GM19025 (cell line): Measurements from ENCODE around the gene SNCAIP.
"Not testable (repeated sequence)": the region's sequence is repeated elsewhere in the genome, so short reads cannot be mapped to it uniquely, and the experiment has no call there.

Experiments used
- ATAC-seq: cut with Tn5 transposase; IDR thresholded peaks from one replicate; pipeline ENCODE4 v1.9.1; 2021; ENCODE audit warnings: mild to moderate bottlenecking, low read depth, moderate library complexity; ENCODE audit not compliant: unreplicated experiment

Gene SNCAIP

DNA sequence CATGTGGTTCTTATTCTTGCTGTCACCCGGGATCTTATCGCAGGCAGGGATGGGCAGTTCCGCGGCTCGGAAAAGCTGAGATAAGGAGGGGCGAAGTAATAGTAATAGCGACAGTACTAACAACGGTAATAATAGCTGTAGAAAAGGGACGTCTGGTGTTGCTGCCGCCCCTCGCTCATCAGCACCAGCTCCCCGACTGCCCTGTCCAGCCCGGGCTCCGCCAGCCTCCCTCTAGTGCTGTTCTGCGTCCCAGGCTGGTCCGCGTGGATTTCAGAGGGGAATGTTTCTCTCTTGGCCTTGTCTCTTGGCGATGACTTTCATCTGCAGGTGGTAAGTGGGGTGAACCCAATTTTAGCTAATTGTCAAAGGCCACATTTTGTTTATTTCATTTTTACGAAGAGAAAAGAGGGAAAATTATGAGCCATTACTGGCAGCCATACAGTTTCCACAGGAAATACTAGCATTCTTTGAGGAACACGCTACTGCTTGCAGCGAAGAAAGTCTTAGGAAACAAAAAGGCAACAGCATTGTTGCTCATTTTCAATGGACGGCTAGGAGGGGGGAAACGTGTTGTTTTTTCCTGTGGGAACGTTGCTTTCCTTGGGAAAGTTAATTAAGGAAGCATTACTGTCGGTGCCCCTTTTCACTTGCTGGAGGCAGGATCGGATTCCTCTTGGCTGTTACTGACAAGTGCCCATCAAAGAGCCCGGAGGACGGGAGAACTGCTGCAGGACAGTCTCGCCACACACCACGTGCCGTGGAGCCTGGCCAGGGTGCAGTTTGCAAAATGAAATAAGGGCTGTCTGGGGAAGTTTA lies 762 bp downstream of the SNCAIP start:
- no peak for ATAC-seq

DNA sequence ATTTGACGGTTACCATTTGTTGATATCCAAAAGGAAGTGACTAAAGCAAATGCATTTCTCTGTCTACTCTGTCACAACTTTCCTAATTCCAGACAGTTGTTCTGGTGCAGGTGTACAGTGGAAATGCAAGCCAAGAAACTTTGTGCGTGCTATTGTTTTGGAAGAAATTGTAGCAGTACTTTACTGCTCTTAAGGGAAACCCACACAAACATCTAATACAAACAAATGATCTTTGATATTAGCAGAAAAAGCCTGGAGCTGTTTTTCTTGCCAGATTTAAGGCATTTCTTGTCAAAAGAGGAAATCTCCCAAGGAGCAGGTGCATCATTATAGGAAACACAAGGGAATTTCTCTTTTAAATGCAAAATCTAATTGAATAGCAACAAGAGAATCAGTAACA lies 2.0 kb downstream of the SNCAIP start:
- no peak for ATAC-seq

DNA sequence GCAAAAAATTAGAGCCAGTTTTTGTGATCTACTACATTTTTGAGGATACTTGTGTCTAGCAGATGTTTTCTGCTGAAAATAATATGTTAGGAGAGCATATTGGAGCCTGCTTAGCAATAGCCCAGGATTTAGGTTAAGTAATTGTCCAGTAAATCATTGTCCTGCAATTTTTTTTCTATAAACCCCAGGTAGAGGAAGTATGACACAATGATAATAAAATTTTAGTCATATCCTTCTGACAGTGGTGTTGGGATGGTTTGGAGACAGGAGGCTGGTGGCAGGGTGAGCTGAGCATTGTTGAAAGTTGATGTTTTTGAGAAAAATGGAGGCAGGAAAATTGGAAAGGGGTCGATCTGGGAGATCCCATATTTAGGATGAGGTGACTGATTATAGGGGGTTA lies 3.5 kb downstream of the SNCAIP start:
- no peak for ATAC-seq

DNA sequence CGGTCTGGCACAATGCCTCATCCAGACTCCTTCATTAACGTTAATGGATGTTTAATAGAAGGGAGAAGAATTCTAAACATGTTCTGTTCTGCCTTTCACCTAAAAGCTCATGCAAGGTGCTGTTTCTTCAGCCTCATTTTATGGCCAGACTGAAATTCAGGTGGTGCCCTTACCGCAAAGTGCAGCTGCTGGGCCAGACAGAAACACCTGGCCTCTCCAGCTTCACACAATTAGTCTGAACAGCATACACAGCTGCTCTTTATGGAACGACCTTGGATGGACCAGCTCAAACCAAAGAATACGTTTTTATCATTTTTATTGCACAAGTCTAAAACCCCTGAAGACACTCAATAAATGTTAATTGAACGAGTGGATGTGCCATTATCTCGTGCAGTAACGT lies 4.6 kb downstream of the SNCAIP start:
- no peak for ATAC-seq

DNA sequence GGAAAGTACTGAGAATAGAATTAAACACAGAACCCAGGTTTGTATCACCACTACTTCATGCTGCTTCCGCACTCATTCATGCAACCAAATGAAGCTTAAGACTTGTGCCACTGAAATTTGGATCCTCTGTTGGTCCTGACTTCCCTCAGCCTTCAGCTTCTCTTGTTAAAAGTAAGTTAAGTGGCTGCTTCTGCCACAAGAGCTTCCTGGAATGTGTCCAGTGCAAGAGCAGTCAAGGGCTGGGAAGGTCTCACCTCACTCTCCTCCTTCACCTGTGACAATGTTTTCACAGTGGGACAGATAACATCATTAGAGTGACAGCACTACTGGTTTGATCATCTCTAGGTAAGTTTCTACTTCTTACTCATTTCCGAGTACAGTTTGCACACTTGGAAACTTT lies 7.9 kb downstream of the SNCAIP start:
- ATAC-seq = no peak

DNA sequence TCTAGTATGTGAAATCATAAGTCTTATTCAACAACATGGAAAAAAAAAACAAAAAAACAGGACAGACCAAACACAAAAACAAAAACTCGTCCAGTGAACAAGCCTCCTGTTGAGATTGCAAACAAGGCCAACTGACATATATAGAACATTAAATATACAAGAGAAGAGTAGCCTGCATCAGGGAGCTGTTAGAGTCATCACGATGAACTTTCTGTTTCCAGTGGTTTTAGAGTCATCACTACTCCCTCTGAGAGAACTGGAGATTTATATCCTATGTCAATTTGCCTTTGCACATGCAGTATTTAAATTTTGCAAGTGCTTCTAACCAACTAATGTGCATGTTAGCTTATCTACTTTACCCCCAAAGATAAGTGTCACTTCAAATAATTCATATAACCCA lies 9.9 kb downstream of the SNCAIP start:
- ATAC-seq = no peak

DNA sequence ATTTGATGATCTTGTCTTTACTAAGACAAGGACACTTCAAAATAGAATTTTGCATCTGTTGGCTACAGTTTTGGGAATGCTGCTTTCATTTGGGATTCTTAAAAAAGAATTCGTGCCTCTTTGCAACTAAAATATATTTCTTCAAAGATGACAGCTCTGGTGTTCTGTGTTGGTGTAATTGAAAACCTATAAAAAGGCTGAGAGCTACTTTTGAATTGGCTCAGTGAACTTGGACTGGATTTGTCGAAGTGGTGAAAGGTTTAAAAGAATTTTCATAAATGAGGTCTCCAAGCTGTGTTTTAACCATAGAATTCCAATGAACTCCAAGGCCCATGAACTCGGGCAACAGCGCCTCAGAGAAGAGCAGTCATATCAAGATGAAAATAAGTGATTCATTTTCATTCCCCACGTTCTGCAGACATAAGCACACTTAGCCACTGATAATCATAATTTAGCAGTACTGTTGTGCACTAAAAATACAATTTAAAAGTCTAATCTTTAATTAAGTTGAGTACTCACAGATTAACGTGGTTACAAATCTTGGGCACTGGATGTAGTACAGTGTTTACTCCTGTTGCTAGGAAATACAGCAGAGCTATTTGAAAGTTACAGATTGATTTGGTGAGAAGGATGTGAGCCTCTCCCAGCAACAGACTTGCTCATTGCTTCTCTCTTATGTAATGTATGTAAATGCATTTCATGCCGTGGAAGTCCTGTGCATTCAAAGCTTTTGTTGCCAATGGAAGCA lies 10.9 kb downstream of the SNCAIP start:
- ATAC-seq = no peak

DNA sequence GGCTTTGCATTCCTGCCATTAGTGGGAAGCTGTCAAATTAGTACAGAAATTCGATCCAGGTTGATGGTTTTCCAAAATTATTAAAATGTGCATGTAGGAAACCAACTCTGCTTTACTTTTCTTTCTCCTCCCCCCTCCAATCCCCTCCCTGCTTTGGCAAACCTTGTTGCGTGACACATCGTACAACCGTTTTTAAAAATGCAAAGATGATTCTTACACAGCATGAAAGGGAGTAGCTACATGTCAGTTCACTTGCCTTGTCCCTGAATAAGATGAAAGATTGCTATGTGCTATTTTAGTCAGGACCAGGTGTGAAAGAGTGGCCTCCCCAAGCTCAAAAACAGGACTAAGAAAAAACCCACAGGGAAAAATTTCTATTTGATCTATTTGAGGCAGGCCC lies 11.7 kb downstream of the SNCAIP start:
- no peak for ATAC-seq

DNA sequence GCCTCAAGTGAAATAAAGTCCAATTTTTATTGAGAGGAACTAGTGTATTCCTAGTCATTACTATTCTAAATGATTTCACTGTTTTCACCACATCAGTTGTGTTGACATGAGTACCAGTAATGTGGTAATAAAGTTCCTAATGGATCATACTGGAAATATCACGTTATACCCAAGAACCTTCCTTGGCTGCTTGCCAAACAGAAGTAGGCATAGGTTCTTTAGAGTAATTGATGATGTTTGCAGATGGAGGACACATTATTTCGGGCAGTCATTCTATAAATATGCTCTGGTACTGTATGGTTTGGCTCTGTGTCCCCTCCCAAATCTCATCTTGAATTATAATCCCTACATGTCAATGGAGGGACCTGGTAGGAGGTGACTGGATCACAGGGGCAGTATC lies 15.1 kb downstream of the SNCAIP start:
- ATAC-seq = no peak

DNA sequence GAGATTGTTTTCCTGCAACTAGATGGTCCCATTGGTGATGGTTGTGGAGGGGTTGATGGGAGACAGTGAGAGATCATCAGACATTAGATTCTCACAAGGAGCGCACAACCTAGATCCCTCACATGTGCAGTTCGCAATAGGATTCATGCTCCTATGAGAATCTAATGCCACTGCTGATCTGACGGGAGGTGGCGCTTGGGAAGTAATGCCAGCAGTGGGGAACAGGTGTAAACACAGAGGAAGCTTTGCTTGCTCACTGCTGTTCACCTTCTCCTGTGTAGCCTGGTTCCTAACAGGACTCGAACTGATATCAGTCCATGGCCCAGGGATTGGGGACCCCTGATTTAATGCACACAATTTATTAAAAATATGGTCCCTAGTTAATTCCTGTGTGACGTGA lies 18.8 kb downstream of the SNCAIP start:
- no peak for ATAC-seq

DNA sequence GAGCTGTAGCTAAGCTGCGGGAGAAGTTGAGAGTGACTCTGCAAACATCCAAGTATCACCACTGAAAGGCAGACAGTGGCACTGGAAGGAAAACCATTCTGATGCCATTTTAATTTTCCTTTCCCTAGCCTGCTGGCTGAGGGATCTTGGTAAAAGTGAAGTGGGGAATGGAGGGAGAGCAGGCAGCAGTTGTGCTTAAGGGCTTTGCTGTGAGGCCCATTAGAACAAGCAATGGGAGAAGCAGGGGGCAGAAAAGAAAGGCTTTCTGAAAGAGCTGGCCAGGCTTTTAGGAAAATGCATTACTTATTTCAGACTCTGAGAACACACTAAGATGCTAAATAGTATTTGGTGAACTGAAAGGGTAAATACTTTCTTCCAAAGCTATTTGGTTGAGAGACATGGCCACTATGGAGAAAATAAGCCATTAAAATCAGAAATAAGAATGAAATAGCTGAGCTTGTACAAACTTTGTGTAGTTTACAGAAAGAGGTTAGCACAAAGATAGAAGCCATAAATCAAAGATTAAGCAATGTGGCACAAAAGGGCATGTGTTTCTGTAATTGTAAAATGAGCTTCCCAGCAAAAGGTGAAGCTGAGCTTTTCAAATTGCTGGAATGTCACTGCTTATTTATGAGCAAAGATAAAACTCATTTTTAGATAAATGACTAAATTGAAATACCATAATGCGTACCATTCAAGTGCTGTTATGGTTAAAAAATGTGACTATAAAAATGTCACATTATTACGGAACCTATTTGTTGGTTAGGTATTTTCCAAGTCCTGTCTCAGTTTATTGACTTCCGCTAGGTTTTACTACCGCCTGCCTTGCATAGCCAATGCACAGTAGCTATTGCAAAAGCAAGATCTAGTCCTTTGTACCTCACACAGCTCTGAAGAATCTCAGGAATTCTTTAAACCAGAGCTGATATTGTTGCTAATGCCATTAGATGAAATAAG lies 20.8 kb downstream of the SNCAIP start:
- ATAC-seq = no peak

DNA sequence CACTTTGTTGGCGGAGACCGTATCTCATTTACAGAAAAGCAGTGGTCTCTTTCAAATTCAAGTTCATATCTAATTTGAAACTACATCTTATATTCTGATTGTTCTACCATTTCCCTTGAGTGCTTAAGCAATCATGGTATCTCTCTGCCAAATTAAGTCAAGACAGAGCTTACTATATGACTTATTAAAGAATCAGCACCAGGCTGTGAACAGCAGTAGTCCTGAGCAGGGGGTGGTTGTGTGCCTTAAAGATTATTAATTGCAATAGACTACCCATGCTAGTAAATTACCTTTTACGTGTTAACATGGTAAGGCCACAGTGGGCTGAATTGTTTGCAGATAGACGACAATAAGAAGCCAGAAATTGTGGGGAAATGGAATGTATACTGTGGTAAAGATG lies 21.5 kb downstream of the SNCAIP start:
- no peak for ATAC-seq

DNA sequence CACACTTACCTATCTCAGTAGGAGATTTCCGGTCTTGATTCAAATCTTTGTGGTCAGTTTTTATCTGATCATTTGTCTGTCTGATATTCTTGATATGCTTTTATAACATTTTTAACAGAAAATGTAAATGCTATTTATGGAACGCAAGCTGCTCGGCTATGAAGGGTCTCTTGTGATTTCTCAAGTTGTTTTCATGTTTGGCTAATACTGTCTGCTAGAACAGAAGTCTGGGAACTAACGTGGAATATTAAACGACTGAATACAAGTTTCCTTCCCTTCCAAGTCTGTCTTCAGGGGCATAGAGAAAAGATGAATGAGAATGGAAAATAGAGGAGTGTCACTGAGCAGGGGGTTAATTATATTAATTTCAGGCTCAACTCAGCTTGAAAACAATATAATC lies 27.6 kb downstream of the SNCAIP start:
- ATAC-seq = no peak

DNA sequence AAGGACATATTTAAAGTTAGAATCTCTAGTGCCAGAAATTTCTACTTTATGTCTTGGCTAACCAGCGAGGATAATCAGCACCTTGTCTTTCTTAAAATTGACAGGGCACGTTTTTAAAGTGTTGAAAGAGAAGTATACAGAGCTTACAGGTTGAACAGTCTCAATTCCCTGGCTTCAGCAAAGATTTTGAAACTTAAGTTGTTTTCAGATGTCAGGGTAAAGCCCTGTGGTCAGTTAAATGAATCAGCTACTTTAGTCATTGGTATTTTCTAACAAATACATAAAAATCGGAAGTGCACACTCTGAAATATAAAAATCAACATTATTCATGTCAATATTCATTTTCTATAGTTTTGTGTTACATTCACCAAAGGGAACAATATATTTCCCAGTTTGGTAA lies 29.1 kb downstream of the SNCAIP start:
- ATAC-seq = no peak

DNA sequence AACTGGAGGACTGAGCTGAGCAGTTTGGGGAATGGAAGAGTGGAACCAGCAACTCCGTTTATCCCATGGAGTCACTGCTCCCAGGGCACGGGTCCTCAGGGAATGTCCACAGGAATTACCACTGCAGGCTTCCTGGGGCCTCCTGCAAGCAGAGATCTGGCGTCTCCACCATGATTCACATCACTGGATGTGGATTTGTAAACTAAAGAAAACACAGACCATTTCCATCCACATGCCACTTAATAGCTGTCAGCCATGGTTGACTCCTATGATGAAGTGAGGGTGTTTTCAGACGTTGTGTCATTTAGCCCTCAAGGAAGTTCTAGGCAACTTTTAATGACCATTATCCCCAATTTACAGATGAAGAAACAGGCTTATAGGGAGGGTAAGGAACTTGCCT lies 30.2 kb downstream of the SNCAIP start:
- no peak for ATAC-seq

DNA sequence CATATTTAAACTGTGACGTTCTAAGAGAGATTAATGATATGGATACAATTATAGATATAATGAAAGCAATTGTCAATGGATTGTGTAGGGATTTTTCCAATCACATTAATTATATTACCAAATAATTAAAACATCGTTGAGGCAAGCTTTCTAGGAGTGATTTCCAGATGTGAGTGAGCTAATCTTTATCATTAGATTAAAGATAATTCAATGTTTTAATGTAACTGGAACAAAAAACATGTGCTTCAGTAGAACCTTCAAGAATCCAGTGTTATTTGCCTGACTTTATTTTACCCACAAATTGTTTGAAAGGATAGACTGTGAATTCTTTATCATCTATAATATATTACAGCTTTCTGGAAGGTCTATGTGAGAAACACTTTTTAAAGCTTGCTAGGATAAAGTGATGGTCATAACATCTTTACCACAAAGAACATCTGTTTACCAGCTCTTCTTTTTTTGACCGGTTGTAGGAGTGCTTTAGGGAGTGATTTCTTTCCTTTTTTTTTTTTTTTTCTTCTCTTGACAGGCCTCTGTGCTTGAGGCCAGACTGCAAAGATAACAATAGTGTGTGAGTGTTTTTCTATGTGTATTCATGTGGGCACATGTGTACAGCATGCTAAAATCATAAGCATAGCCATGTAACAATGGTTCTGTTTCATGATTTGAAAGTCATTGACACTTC lies 35.0 kb downstream of the SNCAIP start:
- no peak for ATAC-seq

DNA sequence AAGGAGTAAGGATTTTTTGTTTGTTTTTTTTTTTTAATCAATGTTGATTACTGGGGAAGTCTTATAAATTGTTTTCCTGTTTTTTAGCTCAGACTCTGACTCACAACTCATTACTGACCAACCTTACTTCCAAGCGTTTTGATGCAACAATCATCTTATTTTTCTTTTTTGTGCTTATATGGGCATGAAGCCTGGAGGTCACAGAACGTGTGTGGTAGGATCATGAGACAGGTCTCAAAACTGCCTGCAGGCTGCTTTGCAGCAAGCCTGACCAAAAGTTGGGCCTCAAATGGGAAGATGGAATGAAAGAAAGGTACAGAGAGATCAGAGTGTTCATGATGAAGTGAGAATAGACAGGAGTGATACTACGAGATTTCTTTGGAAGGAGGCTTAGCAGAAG lies 38.5 kb downstream of the SNCAIP start:
- ATAC-seq = no peak

DNA sequence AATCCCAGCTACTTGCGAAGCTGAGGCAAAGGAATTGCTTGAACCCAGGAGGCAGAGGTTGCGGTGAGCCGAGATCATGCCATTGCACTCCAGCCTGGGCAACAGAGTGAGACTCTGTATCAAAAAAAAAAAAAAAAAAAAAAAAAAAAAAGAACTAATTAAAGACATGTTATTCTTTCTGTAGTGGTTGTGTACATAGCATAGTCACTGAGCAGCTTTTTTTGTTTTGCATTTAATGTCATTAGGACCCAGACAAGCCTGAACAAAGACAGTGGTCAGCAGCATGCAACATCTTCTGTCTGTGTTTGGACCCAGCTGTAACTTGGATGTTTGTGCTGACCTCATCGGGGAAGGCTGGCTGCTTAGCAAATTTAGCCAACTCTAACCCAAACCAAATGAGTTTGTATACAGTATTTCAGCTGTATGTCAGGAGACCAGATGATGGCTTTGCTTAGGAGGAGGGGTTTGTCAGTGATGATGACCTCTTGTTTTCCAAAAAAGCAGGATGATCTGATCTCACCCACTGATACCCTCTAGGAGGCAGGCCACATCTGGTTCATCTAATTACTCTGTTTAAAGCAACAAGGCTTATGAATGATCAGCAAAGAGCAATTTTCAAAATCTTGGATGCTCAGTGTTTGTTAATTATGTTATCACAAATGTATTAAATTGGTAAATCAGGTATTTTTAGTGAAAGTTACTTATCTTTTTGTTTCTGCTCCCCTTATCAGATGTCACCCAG lies 39.5 kb downstream of the SNCAIP start:
- ATAC-seq = no peak

DNA sequence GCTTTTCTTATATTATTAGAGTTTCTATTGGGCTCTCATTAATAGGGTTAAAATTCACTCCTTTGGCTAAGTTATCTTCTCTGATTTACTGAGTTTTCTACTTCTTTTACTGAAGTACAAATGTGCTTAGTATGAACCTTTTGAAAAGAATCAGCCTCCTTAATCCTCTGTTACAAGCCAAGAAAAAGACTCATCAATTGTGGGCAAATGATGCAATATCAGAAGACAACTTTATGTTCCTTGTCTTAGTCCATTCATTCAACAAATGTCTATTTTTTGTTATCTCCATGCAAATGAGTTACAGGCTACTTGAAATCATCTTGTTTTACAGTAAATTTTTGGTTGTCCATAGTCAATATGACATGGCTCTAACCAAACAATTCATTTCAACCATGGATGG lies 40.3 kb downstream of the SNCAIP start:
- no peak for ATAC-seq

DNA sequence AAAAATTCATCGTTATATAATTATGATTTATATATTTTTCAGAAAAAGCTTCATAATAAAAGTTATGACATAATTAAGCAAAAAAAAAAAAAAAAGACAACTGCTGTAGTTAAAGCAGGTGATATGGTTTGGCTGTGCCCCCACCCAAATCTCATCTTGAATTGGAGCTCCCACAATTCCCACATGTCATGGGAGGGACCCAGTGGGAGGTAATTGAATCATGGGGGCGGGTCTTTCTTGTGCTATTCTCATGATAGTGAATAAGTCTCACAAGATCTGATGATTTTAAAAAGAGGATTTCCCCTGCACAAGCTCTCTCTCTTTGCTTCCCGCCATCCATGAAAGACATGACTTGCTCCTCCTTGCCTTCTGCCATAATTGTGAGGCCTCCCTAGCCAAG lies 41.3 kb downstream of the SNCAIP start:
- ATAC-seq = not testable (repeated sequence)
